ENCODE data around the gene CREB1. TPM values are rescaled to one million over a fixed set of nuclear protein-coding genes. Genes with fewer than 3 reads are reported as not detected.

Gene CREB1
- total and polyA plus RNA-seq, 4 donors = 8.4 to 88.7 (median 35.7) TPM

GRCh38 chr2:207621501-207622039, 91.8 kb downstream of the CREB1 start:
- intact Hi-C loops (cut with DNase I) = loop anchor here (5.0 to 10.0 kb wide), 3 partner anchors 89 to 453 kb away; partner anchors contain the start of gene PLEKHM3 (in 1 of the 2)
- H3K36me3 ChIP-seq (ENCODE audit: control insufficient read depth in 1 of 2, insufficient read depth in 2 of 2, low read length in 1 of 2) = peaks cover 0 to 4% of the 10 kb centered on the region in 2 donors
- no peaks in the 10 kb centered on the region for H3K9me3 ChIP-seq (ENCODE audit: control insufficient read depth, low read length)
- WGBS, 2 donors = 62 to 73% methylated on average over 10 of the region's 10 CpGs
- no peak overlapping the region for H3K27ac ChIP-seq (ENCODE audit: low read depth in 1 of 2, low read length in 2 of 2)
- DNase-seq = no peak
- no peak overlapping the region for H3K4me3 ChIP-seq (ENCODE audit: low read length in 2 of 2)
- no peaks in the 10 kb centered on the region for H3K27me3 ChIP-seq (ENCODE audit: control insufficient read depth in 1 of 2, insufficient read depth in 2 of 2, low read length in 1 of 2)
- no peaks in the 10 kb centered on the region for H3K4me1 ChIP-seq (ENCODE audit: control insufficient read depth in 1 of 2, insufficient read depth in 2 of 2, low read length in 2 of 2)
- no peak for ATAC-seq (ENCODE audit: low FRiP score)

DNA sequence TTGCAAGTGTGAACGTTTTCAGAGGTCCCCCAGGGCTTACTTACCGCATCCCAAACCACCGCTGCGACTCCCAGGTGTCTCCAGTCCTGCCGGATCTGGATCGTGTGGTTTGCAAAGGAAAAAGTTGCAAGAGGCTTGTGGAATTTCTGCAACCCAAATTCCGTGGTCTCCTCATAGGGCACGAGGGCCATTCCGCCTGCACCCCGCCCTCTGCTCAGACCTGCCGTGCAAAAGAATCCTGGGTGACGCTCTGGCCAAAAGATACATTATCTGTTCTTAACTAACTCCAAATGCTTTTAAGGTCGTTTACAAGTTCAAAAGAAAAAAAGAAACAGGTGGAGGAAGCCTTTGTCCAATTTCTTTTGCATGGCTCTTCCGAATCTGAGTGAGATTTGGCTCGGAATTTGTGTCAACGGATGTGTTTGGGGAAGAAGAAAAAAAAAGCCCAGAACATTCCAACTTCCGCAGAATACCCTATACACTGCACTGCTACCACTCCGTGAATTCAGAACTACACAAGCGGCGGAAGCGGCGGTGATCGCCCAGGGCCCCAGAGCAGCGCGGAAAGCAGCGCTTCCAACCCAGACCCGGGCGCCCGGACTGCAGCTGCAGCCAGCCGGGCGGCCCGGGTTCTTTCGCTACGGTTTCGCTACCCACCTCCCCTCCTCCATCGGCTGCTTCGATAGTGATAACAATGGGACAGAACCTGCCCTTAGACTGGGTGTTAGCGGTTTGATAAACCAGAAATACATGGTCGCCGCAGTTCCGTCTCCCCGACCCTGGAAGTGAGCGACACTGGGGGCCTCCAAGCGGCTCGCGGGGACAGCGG, 94.6 kb downstream of the CREB1 start:
- intact Hi-C loops (cut with DNase I) = loop anchor here (2.0 to 10.0 kb wide), 5 partner anchors 86 to 450 kb away; partner anchors contain the start of genes CCNYL1 (in 2 of the 2) and PLEKHM3 (in 1 of the 2)
- WGBS, 2 donors = 0% methylated on average over 47 of the region's 47 CpGs
- no peaks in the 10 kb centered on the region for H3K9me3 ChIP-seq (ENCODE audit: control insufficient read depth, low read length)
- DNase-seq = peak; percentile 83 to 87
- H3K36me3 ChIP-seq (ENCODE audit: control insufficient read depth in 1 of 2, insufficient read depth in 2 of 2, low read length in 1 of 2) = no peaks in the 10 kb centered on the region
- no peaks in the 10 kb centered on the region for H3K27me3 ChIP-seq (ENCODE audit: control insufficient read depth in 1 of 2, insufficient read depth in 2 of 2, low read length in 1 of 2)
- H3K4me1 ChIP-seq (ENCODE audit: control insufficient read depth in 1 of 2, insufficient read depth in 2 of 2, low read length in 2 of 2) = no peaks in the 10 kb centered on the region
- H3K27ac ChIP-seq (ENCODE audit: low read depth in 1 of 2, low read length in 2 of 2) = peak overlapping the region; percentile 29 to 73
- H3K4me3 ChIP-seq (ENCODE audit: low read length in 2 of 2) = peak overlapping the region; percentile 85 to 90
- peak; percentile 81 for ATAC-seq (ENCODE audit: low FRiP score)

GRCh38 chr2:207625014-207625907, 95.5 kb downstream of the CREB1 start, which contains the start of gene METTL21A:
TSS of gene METTL21A (minus strand) at chr2:207625394. CDS start at chr2:207624375, 1,019 bp downstream.
- H3K4me1 ChIP-seq (ENCODE audit: control insufficient read depth in 1 of 2, insufficient read depth in 2 of 2, low read length in 2 of 2) = no peaks in the 10 kb centered on the region
- H3K4me3 ChIP-seq (ENCODE audit: low read length in 2 of 2) = peak within 1 kb of the TSS; percentile 85 to 90
- DNase-seq (peak; percentile 90 to 95), ATAC-seq (ENCODE audit: low FRiP score) (peak; percentile 94)
- H3K27me3 ChIP-seq (ENCODE audit: control insufficient read depth in 1 of 2, insufficient read depth in 2 of 2, low read length in 1 of 2) = no peaks in the 10 kb centered on the region
- intact Hi-C loops (cut with DNase I) = loop anchor here (2.0 to 10.0 kb wide), 4 partner anchors 86 to 450 kb away; partner anchors contain the start of genes CCNYL1 (in 2 of the 2) and PLEKHM3 (in 1 of the 2)
- H3K27ac ChIP-seq (ENCODE audit: low read depth in 1 of 2, low read length in 2 of 2) = peak within 1 kb of the TSS; percentile 29 to 73
- H3K36me3 ChIP-seq (ENCODE audit: control insufficient read depth in 1 of 2, insufficient read depth in 2 of 2, low read length in 1 of 2) = no peaks in the 10 kb centered on the region
- H3K9me3 ChIP-seq (ENCODE audit: control insufficient read depth, low read length) = no peaks in the 10 kb centered on the region
- WGBS, 2 donors = 0 to 1% methylated on average over 71 to 92 of the region's 92 CpGs

GRCh38 chr2:207629553-207629952, 99.8 kb downstream of the CREB1 start:
- intact Hi-C loops (cut with DNase I) = loop anchor here (5.0 to 10.0 kb wide), 3 partner anchors 147 to 445 kb away; partner anchors contain the start of gene PLEKHM3 (in 1 of the 2)
- 51 to 64% methylated on average over 1 of the region's 1 CpG for WGBS, 2 donors
- Histone ChIP-seq H3K4me3 (ENCODE audit: low read length in 2 of 2) (no peak overlapping the region), H3K27me3 (ENCODE audit: control insufficient read depth in 1 of 2, insufficient read depth in 2 of 2, low read length in 1 of 2) (no peaks in the 10 kb centered on the region), H3K36me3 (ENCODE audit: control insufficient read depth in 1 of 2, insufficient read depth in 2 of 2, low read length in 1 of 2) (no peaks in the 10 kb centered on the region), H3K9me3 (ENCODE audit: control insufficient read depth, low read length) (no peaks in the 10 kb centered on the region), H3K27ac (ENCODE audit: low read depth in 1 of 2, low read length in 2 of 2) (no peak overlapping the region), H3K4me1 (ENCODE audit: control insufficient read depth in 1 of 2, insufficient read depth in 2 of 2, low read length in 2 of 2) (no peaks in the 10 kb centered on the region)
- DNase-seq = no peak
- no peak for ATAC-seq (ENCODE audit: low FRiP score)

GRCh38 chr2:207630491-207630890, 100.7 kb downstream of the CREB1 start:
- no peaks in the 10 kb centered on the region for H3K4me1 ChIP-seq (ENCODE audit: control insufficient read depth in 1 of 2, insufficient read depth in 2 of 2, low read length in 2 of 2)
- DNase-seq = no peak
- H3K27me3 ChIP-seq (ENCODE audit: control insufficient read depth in 1 of 2, insufficient read depth in 2 of 2, low read length in 1 of 2) = no peaks in the 10 kb centered on the region
- WGBS, 2 donors = 76% methylated on average over 4 of the region's 4 CpGs
- ATAC-seq (ENCODE audit: low FRiP score) = no peak
- no peaks in the 10 kb centered on the region for H3K36me3 ChIP-seq (ENCODE audit: control insufficient read depth in 1 of 2, insufficient read depth in 2 of 2, low read length in 1 of 2)
- no peaks in the 10 kb centered on the region for H3K9me3 ChIP-seq (ENCODE audit: control insufficient read depth, low read length)
- H3K4me3 ChIP-seq (ENCODE audit: low read length in 2 of 2) = no peak overlapping the region
- H3K27ac ChIP-seq (ENCODE audit: low read depth in 1 of 2, low read length in 2 of 2) = no peak overlapping the region
- intact Hi-C loops (cut with DNase I) = no loop called here

DNA sequence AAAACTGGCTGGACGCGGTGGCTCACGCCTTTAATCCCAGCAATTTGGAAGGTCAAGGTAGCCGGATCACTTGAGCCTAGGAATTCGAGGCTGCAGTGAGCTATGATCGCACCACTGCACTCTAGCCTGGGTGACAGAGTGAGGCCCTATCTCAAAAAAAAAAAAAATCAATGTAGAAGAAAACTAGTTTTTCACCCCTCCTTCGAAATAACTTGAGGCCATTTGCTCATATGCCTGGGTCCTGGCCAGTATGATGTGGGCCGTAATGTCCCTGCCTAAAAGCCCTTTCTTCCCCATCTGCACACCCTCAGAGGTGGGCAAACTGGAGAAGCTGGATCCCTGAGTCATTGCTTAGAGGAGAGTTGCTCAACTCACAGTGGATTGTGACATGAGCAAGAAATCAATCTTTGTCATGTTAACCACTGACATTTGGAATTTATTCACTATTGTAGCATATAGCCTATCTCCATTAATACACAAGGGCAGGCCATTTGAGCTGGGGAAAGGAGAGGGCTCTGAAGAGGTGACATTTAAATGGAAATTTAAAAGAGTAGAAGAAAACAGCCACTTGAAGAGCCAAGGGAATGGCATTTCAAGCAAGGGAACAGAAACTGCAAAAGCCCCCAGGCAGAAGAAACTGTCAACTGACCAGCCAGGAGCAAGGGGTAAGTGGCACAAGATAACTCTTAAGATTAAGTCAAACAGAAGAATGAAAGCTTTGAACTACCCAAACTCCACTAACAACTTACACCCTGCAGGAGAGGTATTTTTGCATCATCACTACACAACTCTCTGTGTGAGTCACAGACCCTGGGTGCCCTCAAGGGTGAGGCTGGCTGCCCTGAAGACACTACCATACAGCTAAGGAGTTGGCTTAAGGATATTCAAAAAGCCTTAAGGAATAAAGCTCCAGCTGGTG, 103.1 kb downstream of the CREB1 start:
- Histone ChIP-seq H3K9me3 (ENCODE audit: control insufficient read depth, low read length) (no peaks in the 10 kb centered on the region), H3K4me3 (ENCODE audit: low read length in 2 of 2) (no peak overlapping the region), H3K36me3 (ENCODE audit: control insufficient read depth in 1 of 2, insufficient read depth in 2 of 2, low read length in 1 of 2) (no peaks in the 10 kb centered on the region), H3K27me3 (ENCODE audit: control insufficient read depth in 1 of 2, insufficient read depth in 2 of 2, low read length in 1 of 2) (no peaks in the 10 kb centered on the region), H3K27ac (ENCODE audit: low read depth in 1 of 2, low read length in 2 of 2) (no peak overlapping the region), H3K4me1 (ENCODE audit: control insufficient read depth in 1 of 2, insufficient read depth in 2 of 2, low read length in 2 of 2) (no peaks in the 10 kb centered on the region)
- ATAC-seq (ENCODE audit: low FRiP score) (no peak), DNase-seq (no peak)
- WGBS, 2 donors = 88 to 90% methylated on average over 8 of the region's 8 CpGs
- intact Hi-C loops (cut with DNase I) = no loop called here

- Histone ChIP-seq H3K4me1 (ENCODE audit: control insufficient read depth in 1 of 2, insufficient read depth in 2 of 2, low read length in 2 of 2) (no peaks in the 10 kb centered on the region), H3K27me3 (ENCODE audit: control insufficient read depth in 1 of 2, insufficient read depth in 2 of 2, low read length in 1 of 2) (no peaks in the 10 kb centered on the region), H3K9me3 (ENCODE audit: control insufficient read depth, low read length) (no peaks in the 10 kb centered on the region), H3K27ac (ENCODE audit: low read depth in 1 of 2, low read length in 2 of 2) (no peak overlapping the region), H3K36me3 (ENCODE audit: control insufficient read depth in 1 of 2, insufficient read depth in 2 of 2, low read length in 1 of 2) (no peaks in the 10 kb centered on the region), H3K4me3 (ENCODE audit: low read length in 2 of 2) (no peak overlapping the region)
- 74 to 78% methylated on average over 3 of the region's 3 CpGs for WGBS, 2 donors
- intact Hi-C loops (cut with DNase I) = no loop called here
- no peak for DNase-seq
- no peak for ATAC-seq (ENCODE audit: low FRiP score)
These were observed 103.9 kb downstream of the CREB1 start for GRCh38 chr2:207633686-207634085.

Measured in aorta (tissue), 5 donors.